Keratinocyte (primary cell): Measurements from ENCODE around the gene MAOA. TPM values are rescaled to one million over a fixed set of nuclear protein-coding genes. Genes with fewer than 3 reads are reported as not detected.

Experiments
- DNase-seq: peaks from one replicate; pipeline ENCODE4 v3.0.0-alpha.2; 2011; ENCODE audit warnings: low read depth, missing footprints, low spot score
- FAIRE-seq: peaks from 2 replicates; lab custom pipeline; 2011; peaks lifted over from hg19 to GRCh38; lab: Jason Lieb, UNC
- H2AFZ ChIP-seq: 2 replicates; pipeline ENCODE4 v1.6.0; 2012; ENCODE audit warnings: low read length, control low read depth, inconsistent platforms; ENCODE audit not compliant: control insufficient read depth
- H3K27ac ChIP-seq: 2 replicates; pipeline ENCODE4 v1.5.1; 2011; ENCODE audit warnings: low read length; ENCODE audit not compliant: control insufficient read depth, insufficient read depth
- H3K27me3 ChIP-seq: 3 replicates; pipeline ENCODE4 v1.6.0; 2011; ENCODE audit warnings: low read length; ENCODE audit not compliant: control insufficient read depth, insufficient read depth; ENCODE audit errors: extremely low read depth
- H3K36me3 ChIP-seq, 2 experiments: 2 replicates in 1 of 2; 3 replicates in 1 of 2; pipeline ENCODE4 v1.5.1; 2011; ENCODE audit warnings: low read length in 2 of 2, mild to moderate bottlenecking in 1 of 2; ENCODE audit not compliant: control insufficient read depth in 2 of 2, insufficient read depth in 2 of 2; ENCODE audit errors: extremely low read depth in 1 of 2
- H3K4me1 ChIP-seq: 3 replicates; pipeline ENCODE4 v1.5.1; 2011; ENCODE audit warnings: low read length; ENCODE audit not compliant: control insufficient read depth, insufficient read depth; ENCODE audit errors: extremely low read depth
- H3K4me2 ChIP-seq: 3 replicates; pipeline ENCODE4 v1.6.0; 2011; ENCODE audit warnings: low read depth, low read length; ENCODE audit not compliant: control insufficient read depth, insufficient read depth; ENCODE audit errors: extremely low read depth
- H3K4me3 ChIP-seq, 3 experiments: fragments of 200-600 bp in 1 of 3; sonication (generic) in 1 of 3; 2 replicates in 2 of 3; 3 replicates in 1 of 3; pipeline ENCODE4 v1.5.1; 2011 to 2016; ENCODE audit warnings: low read length in 3 of 3, mild to moderate bottlenecking in 3 of 3, control low read depth in 2 of 3, inconsistent platforms in 1 of 3, low read depth in 1 of 3, mixed read lengths in 1 of 3, mixed run types in 1 of 3, moderate library complexity in 1 of 3; ENCODE audit not compliant: control insufficient read depth in 2 of 3, insufficient read depth in 2 of 3; ENCODE audit errors: extremely low read depth in 1 of 3
- H3K79me2 ChIP-seq: 2 replicates; pipeline ENCODE4 v1.6.0; 2012; ENCODE audit warnings: low read length; ENCODE audit not compliant: control insufficient read depth, insufficient read depth
- H3K9ac ChIP-seq: 3 replicates; pipeline ENCODE4 v1.6.0; 2011; ENCODE audit warnings: low read length; ENCODE audit not compliant: control insufficient read depth, insufficient read depth; ENCODE audit errors: extremely low read depth
- H3K9me1 ChIP-seq: 3 replicates; pipeline ENCODE4 v1.6.0; 2011; ENCODE audit warnings: low read length; ENCODE audit not compliant: control insufficient read depth, insufficient read depth; ENCODE audit errors: extremely low read depth
- H3K9me3 ChIP-seq: 2 replicates; pipeline ENCODE4 v1.5.1; 2012; ENCODE audit warnings: low read depth, low read length; ENCODE audit not compliant: control insufficient read depth
- H4K20me1 ChIP-seq: 3 replicates; pipeline ENCODE4 v1.6.0; 2011; ENCODE audit warnings: low read length; ENCODE audit not compliant: control insufficient read depth, insufficient read depth; ENCODE audit errors: extremely low read depth
- EZH2 ChIP-seq: IDR thresholded peaks from one replicate; pipeline ENCODE4 v1.6.1; 2012; ENCODE audit warnings: inconsistent platforms, mild to moderate bottlenecking, low read length, moderate library complexity
- dilution Hi-C: fragments of 300-500 bp; cut with MboI; formaldehyde crosslinking; loops from one replicate; pipeline ENCODE4 v1.7.0; 2020; ENCODE audit warnings: low sequenced_read_pairs; ENCODE audit not compliant: extremely low pct_ligation_motif_present
- polyA plus RNA-seq, 5 experiments: library from polyadenylated mRNA; depleted of rRNA in 3 of 5; stranded (reverse) in 3 of 5; stranded (forward) in 1 of 5; unstranded in 1 of 5; fragments of >200 nt; gene quantifications; 1 replicate in 1 of 5; 2 replicates in 3 of 5; 3 replicates in 1 of 5; pipeline versions ENCODE4 v1.2.1 to v1.2.3, GENCODE V29; 2011 to 2012; ENCODE audit warnings: missing spikeins in 2 of 5, low read depth in 1 of 5, low replicate concordance in 1 of 5
- TF ChIP-seq, protein P1 (sequence below), 3 experiments: IDR thresholded peaks in 1 of 3; conservative IDR thresholded peaks in 1 of 3; optimal IDR thresholded peaks in 1 of 3; 2 replicates in 2 of 3; 3 replicates in 1 of 3; pipeline versions ENCODE3 to v1.5.1; 2011; ENCODE audit warnings: low read length in 3 of 3, mild to moderate bottlenecking in 3 of 3, moderate library complexity in 2 of 3, control low read depth in 1 of 3, inconsistent platforms in 1 of 3; ENCODE audit not compliant: insufficient read depth in 2 of 3; ENCODE audit errors: extremely low read depth in 1 of 3

Gene MAOA
- polyA plus RNA-seq, 1 donor (not counting 4 experiments of a cell fraction or from before 2014, with no cell fraction given): 69.7 TPM

DNA sequence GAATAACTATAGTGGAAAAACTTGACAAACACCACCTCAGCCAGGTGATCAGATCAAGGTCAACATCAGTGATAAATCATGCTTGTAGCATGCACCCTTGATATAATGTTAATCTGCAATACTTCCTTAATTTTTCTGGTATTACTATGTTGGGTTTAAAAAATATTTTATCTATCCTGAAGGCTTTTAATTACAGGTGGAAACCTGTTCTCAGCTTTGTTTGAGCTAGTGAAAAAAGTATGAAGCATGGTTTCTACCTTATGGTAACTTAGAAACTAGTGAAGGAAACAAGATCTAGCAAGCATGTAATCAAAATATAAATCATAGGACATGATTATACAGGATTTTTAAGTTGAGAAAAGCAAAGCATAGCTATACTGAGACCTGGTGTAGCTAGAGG is 26.6 kb downstream of the MAOA start:
- dilution Hi-C loops: no loop called here
- Histone ChIP-seq H3K9me1 (no peaks in the 10 kb centered on the region), H3K9ac (no peak overlapping the region), H3K4me2 (no peak overlapping the region), H3K9me3 (no peaks in the 10 kb centered on the region), H3K79me2 (peaks cover 4% of the 10 kb centered on the region), H2AFZ (no peak overlapping the region), H3K36me3 (no peaks in the 10 kb centered on the region), H3K27me3 (no peaks in the 10 kb centered on the region), H4K20me1 (no peaks in the 10 kb centered on the region), H3K4me3 (no peak overlapping the region), H3K27ac (peak overlapping the region; percentile 1), H3K4me1 (peaks cover 10% of the 10 kb centered on the region)
- TF ChIP-seq EZH2: no peak
- TF ChIP-seq, protein P1, sequence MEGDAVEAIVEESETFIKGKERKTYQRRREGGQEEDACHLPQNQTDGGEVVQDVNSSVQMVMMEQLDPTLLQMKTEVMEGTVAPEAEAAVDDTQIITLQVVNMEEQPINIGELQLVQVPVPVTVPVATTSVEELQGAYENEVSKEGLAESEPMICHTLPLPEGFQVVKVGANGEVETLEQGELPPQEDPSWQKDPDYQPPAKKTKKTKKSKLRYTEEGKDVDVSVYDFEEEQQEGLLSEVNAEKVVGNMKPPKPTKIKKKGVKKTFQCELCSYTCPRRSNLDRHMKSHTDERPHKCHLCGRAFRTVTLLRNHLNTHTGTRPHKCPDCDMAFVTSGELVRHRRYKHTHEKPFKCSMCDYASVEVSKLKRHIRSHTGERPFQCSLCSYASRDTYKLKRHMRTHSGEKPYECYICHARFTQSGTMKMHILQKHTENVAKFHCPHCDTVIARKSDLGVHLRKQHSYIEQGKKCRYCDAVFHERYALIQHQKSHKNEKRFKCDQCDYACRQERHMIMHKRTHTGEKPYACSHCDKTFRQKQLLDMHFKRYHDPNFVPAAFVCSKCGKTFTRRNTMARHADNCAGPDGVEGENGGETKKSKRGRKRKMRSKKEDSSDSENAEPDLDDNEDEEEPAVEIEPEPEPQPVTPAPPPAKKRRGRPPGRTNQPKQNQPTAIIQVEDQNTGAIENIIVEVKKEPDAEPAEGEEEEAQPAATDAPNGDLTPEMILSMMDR (optimal IDR thresholded peaks at IDR 0.05 in 1 of 3, IDR thresholded peaks at IDR 0.05 in 1 of 3, conservative IDR thresholded peaks at IDR 0.05 in 1 of 3; ENCODE audit: extremely low read depth in 1 of 3, insufficient read depth in 2 of 3, low read length in 3 of 3): no peak
- DNase-seq (no peak), FAIRE-seq (no peak)

DNA sequence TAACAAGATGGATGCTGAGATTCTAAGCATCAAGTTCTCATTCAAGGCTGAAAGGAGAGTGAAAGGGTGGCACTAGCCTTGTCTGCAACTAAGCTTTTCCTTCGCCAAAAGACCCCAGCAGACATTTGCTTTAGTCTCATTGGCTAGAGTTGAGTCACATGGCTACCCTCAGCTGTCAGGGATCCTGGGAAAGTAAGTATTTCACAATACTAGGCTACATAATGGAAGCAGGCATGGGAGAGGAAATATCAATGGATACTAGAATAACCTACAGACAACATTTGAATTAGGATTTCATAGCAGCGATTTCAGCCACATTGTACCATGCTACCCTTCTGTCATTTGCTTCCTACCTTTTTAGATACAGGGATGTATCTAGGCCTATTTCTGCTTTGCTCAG is 29.1 kb downstream of the MAOA start:
- no peaks in the 10 kb centered on the region for H4K20me1 ChIP-seq
- H3K27ac ChIP-seq: no peak overlapping the region
- H2AFZ ChIP-seq: no peak overlapping the region
- H3K4me2 ChIP-seq: no peak overlapping the region
- no peak for FAIRE-seq
- no peak for DNase-seq
- no peak overlapping the region for H3K9ac ChIP-seq
- H3K4me1 ChIP-seq: peaks cover 3% of the 10 kb centered on the region
- no peaks in the 10 kb centered on the region for H3K27me3 ChIP-seq
- dilution Hi-C loops: no loop called here
- TF ChIP-seq, protein P1 (optimal IDR thresholded peaks at IDR 0.05 in 1 of 3, IDR thresholded peaks at IDR 0.05 in 1 of 3, conservative IDR thresholded peaks at IDR 0.05 in 1 of 3; ENCODE audit: extremely low read depth in 1 of 3, insufficient read depth in 2 of 3, low read length in 3 of 3): no peak
- TF ChIP-seq EZH2: no peak
- no peaks in the 10 kb centered on the region for H3K9me3 ChIP-seq
- H3K4me3 ChIP-seq: no peak overlapping the region
- no peaks in the 10 kb centered on the region for H3K36me3 ChIP-seq
- no peaks in the 10 kb centered on the region for H3K79me2 ChIP-seq
- no peaks in the 10 kb centered on the region for H3K9me1 ChIP-seq
